ENCODE results near the gene DGKD.
"Not testable (repeated sequence)": the region's sequence is repeated elsewhere in the genome, so short reads cannot be mapped to it uniquely, and the experiment has no call there.

Gene DGKD

GRCh38 chr2:233329489-233330135, 24.7 kb upstream of the DGKD start:
- Histone ChIP-seq H3K27ac (peak overlapping the region; percentile 98), H3K36me3 (no peaks in the 10 kb centered on the region), H3K27me3 (no peaks in the 10 kb centered on the region), H3K4me3 (ENCODE audit: low read depth in 1 of 2, low read length in 1 of 2) (no peak overlapping the region), H3K4me1 (ENCODE audit: control insufficient read depth in 1 of 2, insufficient read depth in 1 of 2, low read depth in 1 of 2, low read length in 1 of 2) (peaks cover 56 to 58% of the 10 kb centered on the region in 2 experiments), H3K9me3 (no peaks in the 10 kb centered on the region)
- TF ChIP-seq CTCF (IDR thresholded peaks at IDR 0.05) = no peak

GRCh38 chr2:233331536-233331935, 22.8 kb upstream of the DGKD start:
- H3K4me3 ChIP-seq (ENCODE audit: low read depth in 1 of 2, low read length in 1 of 2) = peak overlapping the region; percentile 54
- H3K4me1 ChIP-seq (ENCODE audit: control insufficient read depth in 1 of 2, insufficient read depth in 1 of 2, low read depth in 1 of 2, low read length in 1 of 2) = peaks cover 61 to 64% of the 10 kb centered on the region in 2 experiments

GRCh38 chr2:233332125-233332524, 22.2 kb upstream of the DGKD start:
- peak overlapping the region; percentile 54 for H3K4me3 ChIP-seq (ENCODE audit: low read depth in 1 of 2, low read length in 1 of 2)
- no peaks in the 10 kb centered on the region for H3K36me3 ChIP-seq
- no peaks in the 10 kb centered on the region for H3K9me3 ChIP-seq
- H3K27ac ChIP-seq = peak overlapping the region; percentile 98
- peaks cover 61 to 64% of the 10 kb centered on the region in 2 experiments for H3K4me1 ChIP-seq (ENCODE audit: control insufficient read depth in 1 of 2, insufficient read depth in 1 of 2, low read depth in 1 of 2, low read length in 1 of 2)
- no peak for TF ChIP-seq CTCF (IDR thresholded peaks at IDR 0.05)
- H3K27me3 ChIP-seq = no peaks in the 10 kb centered on the region

More at GRCh38 chr2:233331536-233331935, 22.8 kb upstream of the DGKD start:
- no peak for TF ChIP-seq CTCF (IDR thresholded peaks at IDR 0.05)
- Histone ChIP-seq H3K9me3 (no peaks in the 10 kb centered on the region), H3K36me3 (no peaks in the 10 kb centered on the region), H3K27ac (peak overlapping the region; percentile 98), H3K27me3 (no peaks in the 10 kb centered on the region)

- H3K27ac ChIP-seq = peak overlapping the region; percentile 98
- no peak for TF ChIP-seq CTCF (IDR thresholded peaks at IDR 0.05)
- no peaks in the 10 kb centered on the region for H3K9me3 ChIP-seq
- no peaks in the 10 kb centered on the region for H3K36me3 ChIP-seq
- H3K27me3 ChIP-seq = no peaks in the 10 kb centered on the region
- no peak overlapping the region for H3K4me3 ChIP-seq (ENCODE audit: low read depth in 1 of 2, low read length in 1 of 2)
- peaks cover 67 to 68% of the 10 kb centered on the region in 2 experiments for H3K4me1 ChIP-seq (ENCODE audit: control insufficient read depth in 1 of 2, insufficient read depth in 1 of 2, low read depth in 1 of 2, low read length in 1 of 2)
Observed at GRCh38 chr2:233334915-233335314, 19.4 kb upstream of the DGKD start.

GRCh38 chr2:233336091-233336490, 18.2 kb upstream of the DGKD start:
- H3K27me3 ChIP-seq; H3K36me3 ChIP-seq; H3K9me3 ChIP-seq; H3K4me3 ChIP-seq (ENCODE audit: low read depth in 1 of 2, low read length in 1 of 2); H3K27ac ChIP-seq: not testable (repeated sequence)
- H3K4me1 ChIP-seq (ENCODE audit: control insufficient read depth in 1 of 2, insufficient read depth in 1 of 2, low read depth in 1 of 2, low read length in 1 of 2) = peaks cover 56 to 59% of the 10 kb centered on the region in 2 experiments

GRCh38 chr2:233336541-233336940, 17.8 kb upstream of the DGKD start:
- Histone ChIP-seq H3K4me1 (ENCODE audit: control insufficient read depth in 1 of 2, insufficient read depth in 1 of 2, low read depth in 1 of 2, low read length in 1 of 2) (peaks cover 52 to 54% of the 10 kb centered on the region in 2 experiments), H3K27me3 (no peaks in the 10 kb centered on the region), H3K27ac (no peak overlapping the region), H3K36me3 (no peaks in the 10 kb centered on the region), H3K9me3 (no peaks in the 10 kb centered on the region), H3K4me3 (ENCODE audit: low read depth in 1 of 2, low read length in 1 of 2) (no peak overlapping the region)
- no peak for TF ChIP-seq CTCF (IDR thresholded peaks at IDR 0.05)
